GM19438 (cell line): ENCODE results near the gene ATXN2.
"Not testable (repeated sequence)": the region's sequence is repeated elsewhere in the genome, so short reads cannot be mapped to it uniquely, and the experiment has no call there.

Experiments
- ATAC-seq: cut with Tn5 transposase; IDR thresholded peaks from one replicate; pipeline ENCODE4 v1.9.1; 2021; ENCODE audit warnings: low read depth; ENCODE audit not compliant: unreplicated experiment

ATXN2 gene

DNA sequence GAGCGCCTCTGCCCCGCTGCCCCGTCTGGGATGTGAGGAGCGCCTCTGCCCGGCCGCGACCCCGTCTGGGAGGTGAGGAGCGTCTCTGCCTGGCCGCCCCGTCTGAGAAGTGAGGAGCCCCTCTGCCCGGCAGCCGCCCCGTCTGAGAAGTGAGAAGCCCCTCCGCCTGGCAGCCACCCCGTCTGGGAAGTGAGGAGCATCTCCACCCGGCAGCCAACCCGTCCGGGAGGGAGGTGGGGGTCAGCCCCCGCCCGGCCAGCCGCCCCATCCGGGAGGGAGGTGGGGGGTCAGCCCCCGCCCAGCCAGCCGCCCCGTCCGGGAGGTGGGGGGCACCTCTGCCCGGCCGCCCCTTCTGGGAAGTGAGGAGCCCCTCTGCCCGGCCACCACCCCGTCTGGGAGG lies 91.9 kb downstream of the ATXN2 start:
- ATAC-seq, result not testable (repeated sequence)

DNA sequence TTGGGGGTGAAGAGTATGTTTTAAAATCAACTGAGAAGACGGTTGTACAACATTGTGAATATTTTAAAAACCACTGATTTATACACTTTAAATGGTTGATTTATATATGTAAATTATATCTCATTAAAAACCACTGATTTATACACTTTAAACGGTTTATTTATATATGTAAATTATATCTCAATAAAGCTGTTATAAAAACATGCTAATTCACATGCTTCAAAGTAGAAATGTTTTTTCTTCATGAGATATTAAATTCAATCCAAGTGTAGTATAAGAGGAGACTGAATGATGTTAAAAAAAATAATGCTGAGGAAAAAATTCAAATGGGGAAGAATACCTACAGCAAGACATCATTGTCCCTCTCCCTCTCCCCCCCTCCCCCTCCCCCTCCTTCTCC lies 92.9 kb downstream of the ATXN2 start:
- ATAC-seq, result no peak

- ATAC-seq, result no peak
These were observed 93.5 kb downstream of the ATXN2 start for GRCh38 chr12:111505601-111506036.

DNA sequence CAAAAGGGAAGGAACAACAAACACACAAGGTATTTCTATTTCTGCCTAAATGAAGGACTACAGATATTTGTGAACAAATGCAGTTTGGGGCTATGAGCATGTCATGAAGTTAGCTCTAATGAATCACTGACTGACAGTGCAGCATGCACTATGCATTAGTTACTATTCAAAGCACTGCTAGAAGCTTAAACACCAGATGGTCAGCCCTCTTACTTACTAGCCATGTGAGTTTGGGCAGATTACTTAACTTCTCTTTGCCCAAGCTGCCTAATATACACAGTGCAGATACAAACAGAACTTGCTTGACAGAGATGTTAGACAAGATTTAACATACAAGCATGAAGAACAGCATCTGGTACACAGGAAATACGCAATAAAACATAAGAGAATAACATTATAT lies 96.0 kb downstream of the ATXN2 start:
- no peak for ATAC-seq

GRCh38 chr12:111494676-111495075 lies 104.4 kb downstream of the ATXN2 start:
- ATAC-seq, result no peak

GRCh38 chr12:111492979-111493378 lies 106.1 kb downstream of the ATXN2 start:
- ATAC-seq, result not testable (repeated sequence)

GRCh38 chr12:111488798-111489197 lies 110.3 kb downstream of the ATXN2 start:
- no peak for ATAC-seq

GRCh38 chr12:111488271-111488670 lies 110.8 kb downstream of the ATXN2 start:
- ATAC-seq, result no peak

- no peak for ATAC-seq
These were observed 116.7 kb downstream of the ATXN2 start for GRCh38 chr12:111482462-111482861.

DNA sequence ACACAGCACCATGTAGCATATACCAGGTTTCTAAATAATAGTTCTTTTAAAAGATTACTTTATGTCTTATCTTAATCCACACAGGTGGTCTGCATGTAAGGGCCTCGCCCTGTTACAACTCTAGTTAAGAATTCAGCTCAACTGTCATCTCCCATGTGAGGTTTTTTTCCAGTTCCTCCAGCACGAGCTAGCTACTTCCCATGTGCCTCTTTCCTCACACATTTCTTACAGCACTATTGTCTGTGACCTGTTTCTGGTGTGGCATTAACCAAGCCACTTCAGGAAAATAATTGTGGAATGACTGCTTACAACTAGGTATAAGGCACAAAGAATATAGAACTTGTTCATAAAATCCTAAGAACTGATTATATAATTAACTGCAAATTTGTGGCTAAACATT lies 127.9 kb downstream of the ATXN2 start:
- no peak for ATAC-seq

- no peak for ATAC-seq
These were observed 129.7 kb downstream of the ATXN2 start for GRCh38 chr12:111469401-111469800.

DNA sequence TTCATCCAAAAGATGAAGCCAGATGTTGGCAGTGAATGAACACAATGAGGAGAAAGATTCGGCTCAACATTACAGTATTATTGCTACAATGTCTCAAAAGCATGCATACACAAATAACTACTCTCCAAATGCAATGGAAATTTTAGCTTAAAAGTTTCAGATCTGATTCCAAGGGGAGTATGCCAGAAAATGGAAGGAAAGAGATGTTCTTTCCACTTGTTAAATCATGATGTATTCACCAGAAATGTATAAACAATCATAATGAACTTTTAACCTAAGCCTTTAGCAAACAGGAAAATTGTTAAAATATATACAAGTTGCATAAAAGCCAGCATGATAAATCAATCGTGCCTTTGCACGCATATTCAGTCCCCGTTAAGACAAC lies 131.3 kb downstream of the ATXN2 start:
- no peak for ATAC-seq

DNA sequence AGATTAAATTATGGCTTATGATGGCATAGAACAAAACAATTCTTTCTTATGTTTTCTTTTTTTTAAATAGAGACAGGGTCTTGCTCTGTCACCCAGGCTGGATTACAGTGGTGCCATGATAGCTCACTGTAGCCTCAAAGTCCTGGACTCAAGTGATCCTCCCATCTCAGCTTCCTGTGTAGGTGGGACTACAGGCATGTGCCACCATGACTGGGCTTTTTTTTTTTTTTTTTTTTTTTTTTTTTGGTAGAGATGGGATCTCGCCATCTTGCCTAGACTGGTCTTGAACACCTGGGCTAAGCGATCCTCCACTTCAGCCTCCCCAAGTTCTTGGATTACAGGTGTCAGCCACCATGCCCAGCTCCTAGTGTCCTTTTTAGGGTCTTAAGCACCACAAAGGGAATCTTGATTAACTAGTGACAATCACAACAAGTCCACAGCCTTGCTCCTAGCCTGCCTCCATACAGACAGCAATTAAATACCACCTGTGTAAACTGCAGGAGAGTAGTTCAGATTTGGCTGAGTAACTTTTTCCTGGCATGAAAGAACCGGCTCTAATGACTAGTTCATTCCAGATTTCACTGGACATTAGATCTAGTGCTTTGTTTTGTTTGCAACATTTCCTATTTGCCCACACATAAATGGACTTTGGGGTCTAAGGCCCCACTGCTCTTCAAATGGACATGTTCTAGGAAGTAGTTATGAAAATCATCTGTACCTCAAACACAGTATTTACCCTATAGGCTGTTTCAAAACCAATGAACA lies 131.8 kb downstream of the ATXN2 start:
- ATAC-seq, result no peak

GRCh38 chr12:111462210-111462769 lies 136.8 kb downstream of the ATXN2 start:
- peak; percentile 74 for ATAC-seq

- not testable (repeated sequence) for ATAC-seq
These were observed 139.0 kb downstream of the ATXN2 start for GRCh38 chr12:111460111-111460510.

DNA sequence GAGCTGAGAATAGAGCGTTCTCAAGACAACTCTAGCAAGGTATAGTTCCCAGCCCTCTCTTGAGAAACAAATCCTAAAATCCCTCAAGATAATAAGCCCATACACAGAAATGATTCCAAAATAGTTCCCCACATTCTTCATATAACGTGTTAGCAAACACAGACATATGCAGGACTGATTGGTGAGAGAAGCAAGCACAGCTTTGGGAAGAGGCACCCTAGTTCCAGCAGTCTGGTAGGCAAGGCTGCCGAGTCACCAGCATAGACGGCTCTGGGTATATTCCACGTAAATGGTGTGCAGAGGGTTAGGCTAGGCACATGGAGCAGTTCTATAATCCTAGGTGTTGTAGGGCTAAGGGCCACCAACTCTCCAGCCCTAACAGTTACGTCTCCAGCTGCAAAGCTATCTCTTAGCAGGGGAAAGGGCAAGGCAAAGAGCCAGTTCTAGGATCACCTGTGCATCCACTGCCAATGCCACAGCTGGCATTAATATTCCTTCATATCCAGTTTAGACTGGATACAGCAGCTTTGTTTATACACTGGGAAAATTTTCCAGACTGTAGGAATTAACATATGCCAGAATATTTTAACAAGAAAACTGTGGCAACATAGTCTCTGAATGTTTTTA lies 140.5 kb downstream of the ATXN2 start:
- no peak for ATAC-seq

GRCh38 chr12:111457577-111457976 lies 141.5 kb downstream of the ATXN2 start:
- no peak for ATAC-seq

- no peak for ATAC-seq
These were observed 142.0 kb downstream of the ATXN2 start for GRCh38 chr12:111457071-111457470.

GRCh38 chr12:111455448-111456320 lies 143.4 kb downstream of the ATXN2 start:
- ATAC-seq, result no peak

GRCh38 chr12:111454716-111455447 lies 144.2 kb downstream of the ATXN2 start:
- no peak for ATAC-seq
